ENCODE data around the gene MALT1. TPM values are rescaled to one million over a fixed set of nuclear protein-coding genes. Genes with fewer than 3 reads are reported as not detected.

The MALT1 gene
- total and polyA plus RNA-seq, 2 experiments from 2014 or later: 14.9 to 35.9 TPM

GRCh38 chr18:58639237-58639636, 32.0 kb upstream of the MALT1 start:
- Histone ChIP-seq H3K4me2 (no peak overlapping the region), H3K27ac (peak overlapping the region; percentile 2), H3K4me1 (ENCODE audit: insufficient read depth) (peaks cover 15% of the 10 kb centered on the region), H3K4me3 (no peak overlapping the region), H2AFZ (no peak overlapping the region), H3K27me3 (no peaks in the 10 kb centered on the region), H3K79me2 (no peaks in the 10 kb centered on the region), H3K36me3 (replicated peaks; ENCODE audit: insufficient read depth, low read depth) (no peaks in the 10 kb centered on the region), H4K20me1 (ENCODE audit: insufficient read depth, poor library complexity, severe bottlenecking) (no peaks in the 10 kb centered on the region), H3K9me3 (ENCODE audit: low read depth) (no peaks in the 10 kb centered on the region), H3K9me2 (replicated peaks; ENCODE audit: insufficient read depth) (no peaks in the 10 kb centered on the region)
- DNase-seq (ENCODE audit: low spot score): no peak
- WGBS (ENCODE audit: low lambda C conversion rate, missing lambda C conversion rate): 90% methylated on average over 2 of the region's 2 CpGs
- TF ChIP-seq EZH2 (IDR thresholded peaks at IDR 0.05; ENCODE audit: borderline replicate concordance) (no peak), CTCF (IDR thresholded peaks at IDR 0.05; ENCODE audit: poor library complexity) (no peak), EZH2phosphoT487 (IDR thresholded peaks at IDR 0.05; ENCODE audit: low read depth, severe bottlenecking, unreplicated experiment) (no peak)

GRCh38 chr18:58639751-58640427, 31.4 kb upstream of the MALT1 start:
- no peaks in the 10 kb centered on the region for H3K27me3 ChIP-seq
- no peak overlapping the region for H3K4me3 ChIP-seq
- no peak for TF ChIP-seq EZH2phosphoT487 (IDR thresholded peaks at IDR 0.05; ENCODE audit: low read depth, severe bottlenecking, unreplicated experiment)
- TF ChIP-seq CTCF (IDR thresholded peaks at IDR 0.05; ENCODE audit: poor library complexity): no peak
- no peak for TF ChIP-seq EZH2 (IDR thresholded peaks at IDR 0.05; ENCODE audit: borderline replicate concordance)
- peak overlapping the region; percentile 2 for H3K27ac ChIP-seq
- no peak overlapping the region for H2AFZ ChIP-seq
- 37% methylated on average over 5 of the region's 5 CpGs for WGBS (ENCODE audit: low lambda C conversion rate, missing lambda C conversion rate)
- H3K36me3 ChIP-seq (replicated peaks; ENCODE audit: insufficient read depth, low read depth): no peaks in the 10 kb centered on the region
- peaks cover 15% of the 10 kb centered on the region for H3K4me1 ChIP-seq (ENCODE audit: insufficient read depth)
- H3K4me2 ChIP-seq: peak overlapping the region; percentile 7
- H3K9me3 ChIP-seq (ENCODE audit: low read depth): no peaks in the 10 kb centered on the region
- no peak for DNase-seq (ENCODE audit: low spot score)
- no peaks in the 10 kb centered on the region for H3K9me2 ChIP-seq (replicated peaks; ENCODE audit: insufficient read depth)
- H3K79me2 ChIP-seq: no peaks in the 10 kb centered on the region
- no peaks in the 10 kb centered on the region for H4K20me1 ChIP-seq (ENCODE audit: insufficient read depth, poor library complexity, severe bottlenecking)

- no peak for DNase-seq (ENCODE audit: low spot score)
- no peaks in the 10 kb centered on the region for H3K27me3 ChIP-seq
- no peak overlapping the region for H2AFZ ChIP-seq
- WGBS (ENCODE audit: low lambda C conversion rate, missing lambda C conversion rate): 45% methylated on average over 4 of the region's 4 CpGs
- H3K9me2 ChIP-seq (replicated peaks; ENCODE audit: insufficient read depth): no peaks in the 10 kb centered on the region
- H3K4me1 ChIP-seq (ENCODE audit: insufficient read depth): peaks cover 15% of the 10 kb centered on the region
- peak overlapping the region; percentile 7 for H3K4me2 ChIP-seq
- no peaks in the 10 kb centered on the region for H3K36me3 ChIP-seq (replicated peaks; ENCODE audit: insufficient read depth, low read depth)
- H3K9me3 ChIP-seq (ENCODE audit: low read depth): no peaks in the 10 kb centered on the region
- no peaks in the 10 kb centered on the region for H4K20me1 ChIP-seq (ENCODE audit: insufficient read depth, poor library complexity, severe bottlenecking)
- no peak overlapping the region for H3K4me3 ChIP-seq
- no peaks in the 10 kb centered on the region for H3K79me2 ChIP-seq
- TF ChIP-seq EZH2phosphoT487 (IDR thresholded peaks at IDR 0.05; ENCODE audit: low read depth, severe bottlenecking, unreplicated experiment): no peak
- no peak for TF ChIP-seq CTCF (IDR thresholded peaks at IDR 0.05; ENCODE audit: poor library complexity)
- TF ChIP-seq EZH2 (IDR thresholded peaks at IDR 0.05; ENCODE audit: borderline replicate concordance): no peak
- peak overlapping the region; percentile 2 for H3K27ac ChIP-seq
Observed at GRCh38 chr18:58640428-58640805, 30.8 kb upstream of the MALT1 start.

Measured in hepatocyte (in vitro differentiated cells).